ENCODE data around the gene ZCCHC24. TPM values are rescaled to one million over a fixed set of nuclear protein-coding genes. Genes with fewer than 3 reads are reported as not detected.

ZCCHC24 gene
- total RNA-seq, 1 experiment from 2014 or later = 6.0 TPM

DNA sequence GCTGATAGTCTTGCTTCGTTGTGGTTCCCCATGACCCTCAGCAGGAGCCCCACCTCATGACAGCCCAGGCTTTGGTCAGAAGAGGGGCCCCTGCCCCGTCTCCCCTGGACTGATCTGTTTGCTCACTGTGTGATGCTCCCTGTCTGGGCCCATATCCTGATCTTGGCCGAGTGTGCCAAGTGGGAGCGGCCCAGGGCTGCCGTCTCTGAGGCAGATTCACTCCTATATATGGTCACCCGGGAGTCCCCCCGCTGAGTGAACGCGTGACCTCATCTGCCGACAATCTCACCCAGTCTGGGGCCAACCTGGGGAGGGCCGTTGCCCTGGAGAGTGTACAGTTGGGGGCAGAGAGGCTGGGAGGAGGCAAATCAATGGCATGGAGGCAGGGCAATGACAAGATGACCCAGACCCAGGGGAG is 63.6 kb downstream of the ZCCHC24 start:
- no peak overlapping the region for H3K4me3 ChIP-seq
- no peaks in the 10 kb centered on the region for H3K27me3 ChIP-seq (ENCODE audit: insufficient read depth, low read depth)
- TF ChIP-seq, protein P1, sequence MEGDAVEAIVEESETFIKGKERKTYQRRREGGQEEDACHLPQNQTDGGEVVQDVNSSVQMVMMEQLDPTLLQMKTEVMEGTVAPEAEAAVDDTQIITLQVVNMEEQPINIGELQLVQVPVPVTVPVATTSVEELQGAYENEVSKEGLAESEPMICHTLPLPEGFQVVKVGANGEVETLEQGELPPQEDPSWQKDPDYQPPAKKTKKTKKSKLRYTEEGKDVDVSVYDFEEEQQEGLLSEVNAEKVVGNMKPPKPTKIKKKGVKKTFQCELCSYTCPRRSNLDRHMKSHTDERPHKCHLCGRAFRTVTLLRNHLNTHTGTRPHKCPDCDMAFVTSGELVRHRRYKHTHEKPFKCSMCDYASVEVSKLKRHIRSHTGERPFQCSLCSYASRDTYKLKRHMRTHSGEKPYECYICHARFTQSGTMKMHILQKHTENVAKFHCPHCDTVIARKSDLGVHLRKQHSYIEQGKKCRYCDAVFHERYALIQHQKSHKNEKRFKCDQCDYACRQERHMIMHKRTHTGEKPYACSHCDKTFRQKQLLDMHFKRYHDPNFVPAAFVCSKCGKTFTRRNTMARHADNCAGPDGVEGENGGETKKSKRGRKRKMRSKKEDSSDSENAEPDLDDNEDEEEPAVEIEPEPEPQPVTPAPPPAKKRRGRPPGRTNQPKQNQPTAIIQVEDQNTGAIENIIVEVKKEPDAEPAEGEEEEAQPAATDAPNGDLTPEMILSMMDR (conservative IDR thresholded peaks at IDR 0.05) = no peak
- TF ChIP-seq EZH2 (IDR thresholded peaks at IDR 0.05; ENCODE audit: low read depth) = no peak
- H3K36me3 ChIP-seq (ENCODE audit: low read depth) = no peaks in the 10 kb centered on the region
- ChIA-PET POLR2A (ENCODE audit: unreplicated experiment) (no interaction called here), CTCF (no interaction called here)
- no peak for DNase-seq
- H3K9me2 ChIP-seq (ENCODE audit: insufficient read depth) = no peaks in the 10 kb centered on the region
- no peaks in the 10 kb centered on the region for H3K4me1 ChIP-seq (replicated peaks; ENCODE audit: insufficient read depth)
- H3K9me3 ChIP-seq (ENCODE audit: insufficient read depth, low read depth) = no peaks in the 10 kb centered on the region
- no peak overlapping the region for H2AFZ ChIP-seq
- intact Hi-C loops (cut with micrococcal nuclease; ENCODE audit: unreplicated experiment) = no loop called here
- no peaks in the 10 kb centered on the region for H4K20me1 ChIP-seq (ENCODE audit: insufficient read depth)
- H3K79me2 ChIP-seq (ENCODE audit: low read depth) = no peaks in the 10 kb centered on the region
- no peak overlapping the region for H3K27ac ChIP-seq
- H3K4me2 ChIP-seq = no peak overlapping the region
- peaks cover 18% of the 10 kb centered on the region; the same call in 1 of the 2 replicates for H3F3A ChIP-seq (ENCODE audit: insufficient read depth, low read depth)
- BruUV-seq (replicated peaks) = no TSS peak

DNA sequence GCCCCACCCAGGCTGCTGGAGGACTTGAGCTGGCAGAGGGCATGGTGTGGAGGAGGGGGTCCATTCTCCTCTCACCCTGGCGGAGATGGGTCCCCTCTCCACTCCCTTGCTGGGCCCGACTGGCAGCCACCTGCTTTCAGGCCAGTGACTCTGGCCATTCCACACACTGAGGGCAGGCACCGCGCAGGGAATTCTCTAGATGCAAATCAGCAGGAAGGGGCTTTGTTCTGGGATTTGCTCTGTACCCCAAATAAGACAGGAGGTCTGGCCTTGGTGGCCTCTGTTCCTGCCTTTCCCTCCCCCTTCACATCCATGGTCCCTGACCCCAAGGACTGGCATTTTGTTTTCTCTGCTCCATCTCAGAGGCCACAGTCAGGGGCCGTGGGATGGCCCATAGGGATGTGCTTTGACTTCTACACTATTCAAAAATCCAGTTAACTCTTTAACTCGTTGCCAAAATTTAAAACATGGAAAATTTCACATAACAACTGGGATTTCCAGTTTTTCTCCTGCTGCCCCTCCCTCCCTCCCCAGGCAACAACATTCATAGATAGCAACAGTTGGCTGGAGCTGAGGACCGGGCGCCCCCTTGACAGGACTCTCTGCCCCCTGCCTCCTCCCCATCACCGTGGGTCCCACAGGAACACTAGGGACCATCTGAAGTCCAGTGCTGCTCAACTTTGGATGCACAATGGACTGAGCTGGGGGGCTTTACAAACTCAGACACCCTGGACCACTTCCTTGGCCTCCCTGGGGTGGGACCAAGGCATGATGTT is 64.3 kb downstream of the ZCCHC24 start:
- ChIA-PET POLR2A (ENCODE audit: unreplicated experiment) (no interaction called here), CTCF (no interaction called here)
- Histone ChIP-seq H3K36me3 (ENCODE audit: low read depth) (no peaks in the 10 kb centered on the region), H3K4me2 (no peak overlapping the region), H3K27me3 (ENCODE audit: insufficient read depth, low read depth) (no peaks in the 10 kb centered on the region), H3F3A (ENCODE audit: insufficient read depth, low read depth) (peaks cover 21% of the 10 kb centered on the region; the same call in 1 of the 2 replicates), H3K9me2 (ENCODE audit: insufficient read depth) (no peaks in the 10 kb centered on the region), H3K4me3 (no peak overlapping the region), H4K20me1 (ENCODE audit: insufficient read depth) (no peaks in the 10 kb centered on the region), H2AFZ (no peak overlapping the region), H3K27ac (no peak overlapping the region), H3K79me2 (ENCODE audit: low read depth) (no peaks in the 10 kb centered on the region), H3K4me1 (replicated peaks; ENCODE audit: insufficient read depth) (no peaks in the 10 kb centered on the region), H3K9me3 (ENCODE audit: insufficient read depth, low read depth) (no peaks in the 10 kb centered on the region)
- BruUV-seq (replicated peaks) = no TSS peak
- no peak for DNase-seq
- intact Hi-C loops (cut with micrococcal nuclease; ENCODE audit: unreplicated experiment) = no loop called here
- TF ChIP-seq, protein P1 (conservative IDR thresholded peaks at IDR 0.05) = no peak
- no peak for TF ChIP-seq EZH2 (IDR thresholded peaks at IDR 0.05; ENCODE audit: low read depth)

DNA sequence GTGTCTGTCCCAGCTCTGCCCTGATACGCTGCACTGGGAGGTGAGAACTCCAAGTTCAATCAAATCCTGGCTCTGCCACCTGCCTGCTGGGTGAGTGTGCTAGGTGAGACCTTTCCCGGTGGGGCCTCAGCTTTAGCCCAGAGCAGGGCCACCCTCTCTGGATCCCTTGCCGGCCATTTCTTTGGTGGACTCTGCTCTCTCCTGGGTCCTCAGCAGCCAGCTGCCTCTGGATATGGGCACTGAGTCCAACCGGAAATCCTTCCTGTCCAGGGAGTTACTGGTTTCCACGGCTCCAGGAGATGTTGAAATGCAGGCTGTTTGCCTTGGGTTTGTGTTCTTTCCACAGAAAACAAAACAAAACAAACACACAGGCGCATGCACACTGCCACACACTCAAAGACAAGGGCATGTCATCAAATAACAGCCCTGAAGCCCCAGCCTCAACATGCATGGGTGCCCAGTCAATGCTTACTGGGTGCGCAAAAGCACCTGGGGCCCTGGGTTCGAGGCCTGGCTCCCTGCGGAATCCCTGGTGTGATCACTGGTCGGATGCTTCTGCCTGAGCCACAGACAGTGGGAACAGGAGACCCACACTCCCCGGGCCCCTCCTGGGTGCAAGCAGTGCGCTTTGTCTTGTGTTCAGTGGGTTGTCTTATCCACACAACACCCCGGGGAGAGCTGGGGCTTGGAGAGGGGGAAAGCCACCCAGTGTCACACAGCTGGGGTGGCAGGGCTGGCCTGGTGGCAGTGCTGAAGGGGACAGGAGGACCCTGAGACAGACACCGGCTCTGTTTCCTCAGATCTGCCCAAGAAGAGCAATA is 65.1 kb downstream of the ZCCHC24 start:
- no peak overlapping the region for H3K4me2 ChIP-seq
- BruUV-seq (replicated peaks) = no TSS peak
- intact Hi-C loops (cut with micrococcal nuclease; ENCODE audit: unreplicated experiment) = no loop called here
- no peaks in the 10 kb centered on the region for H3K36me3 ChIP-seq (ENCODE audit: low read depth)
- 0 out of 2 replicates have a peak, but pooled peaks cover 5% of the 10 kb centered on the region for H3K4me1 ChIP-seq (replicated peaks; ENCODE audit: insufficient read depth)
- no peak overlapping the region for H3K27ac ChIP-seq
- no peak for TF ChIP-seq EZH2 (IDR thresholded peaks at IDR 0.05; ENCODE audit: low read depth)
- TF ChIP-seq, protein P1 (conservative IDR thresholded peaks at IDR 0.05) = no peak
- H3K79me2 ChIP-seq (ENCODE audit: low read depth) = no peaks in the 10 kb centered on the region
- CTCF ChIA-PET = no interaction called here
- H3K9me2 ChIP-seq (ENCODE audit: insufficient read depth) = no peaks in the 10 kb centered on the region
- no peaks in the 10 kb centered on the region for H3K9me3 ChIP-seq (ENCODE audit: insufficient read depth, low read depth)
- H3K27me3 ChIP-seq (ENCODE audit: insufficient read depth, low read depth) = no peaks in the 10 kb centered on the region
- peaks cover 21% of the 10 kb centered on the region; the same call in 1 of the 2 replicates for H3F3A ChIP-seq (ENCODE audit: insufficient read depth, low read depth)
- no peaks in the 10 kb centered on the region for H4K20me1 ChIP-seq (ENCODE audit: insufficient read depth)
- no peak overlapping the region for H3K4me3 ChIP-seq
- DNase-seq = no peak
- POLR2A ChIA-PET (ENCODE audit: unreplicated experiment) = no interaction called here
- no peak overlapping the region for H2AFZ ChIP-seq

Measured in PC-9 (cell line).